HG02588 (cell line): Measurements from ENCODE around the gene IGF2BP3.

ENCODE experiments used
- ATAC-seq: cut with Tn5 transposase; IDR thresholded peaks from one replicate; pipeline ENCODE4 v1.9.1; 2021; ENCODE audit warnings: mild to moderate bottlenecking, moderate library complexity; ENCODE audit not compliant: unreplicated experiment

IGF2BP3 gene

GRCh38 chr7:23298885-23299769 is 171.2 kb downstream of the IGF2BP3 start, which contains the start of gene MALSU1:
Gene MALSU1, plus strand, starts transcription at chr7:23299339. Its CDS starts 14 bp downstream, at chr7:23299353.
- ATAC-seq = peak; percentile 99

DNA sequence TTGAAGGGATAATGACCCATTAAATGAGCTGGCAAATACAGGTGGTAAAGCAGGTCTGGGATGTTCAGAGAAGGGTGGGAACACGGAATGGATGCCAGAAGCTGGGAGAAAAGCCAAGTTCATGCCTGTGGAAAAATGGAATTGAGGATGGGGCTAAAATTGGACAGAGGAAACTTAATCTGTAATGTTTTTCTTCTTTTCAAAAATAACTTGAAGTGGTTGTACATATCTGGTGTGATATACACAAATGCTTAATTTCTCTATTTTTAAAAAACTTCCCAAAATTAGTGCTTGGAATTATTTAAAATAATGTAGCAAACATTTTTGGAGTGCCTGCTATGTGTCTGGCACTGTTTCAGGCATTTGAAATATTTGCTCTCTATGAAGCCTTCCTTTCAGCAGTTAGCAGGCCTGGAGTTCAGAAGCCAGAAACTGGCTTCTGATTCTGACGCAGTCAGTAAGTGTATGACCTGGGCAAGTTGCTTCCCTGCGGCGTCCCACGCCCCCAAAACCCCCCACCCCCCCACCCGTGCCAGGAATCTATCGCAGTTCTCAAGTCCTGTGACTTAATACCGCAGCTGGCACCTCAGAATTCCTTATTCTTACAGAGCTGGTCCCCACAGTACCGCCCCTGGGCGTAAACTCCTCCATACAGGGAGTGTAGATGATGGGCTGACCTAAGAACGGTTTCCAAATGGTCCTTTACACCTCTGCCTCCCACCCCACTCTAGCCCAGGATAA is 172.0 kb downstream of the IGF2BP3 start:
- no peak for ATAC-seq

DNA sequence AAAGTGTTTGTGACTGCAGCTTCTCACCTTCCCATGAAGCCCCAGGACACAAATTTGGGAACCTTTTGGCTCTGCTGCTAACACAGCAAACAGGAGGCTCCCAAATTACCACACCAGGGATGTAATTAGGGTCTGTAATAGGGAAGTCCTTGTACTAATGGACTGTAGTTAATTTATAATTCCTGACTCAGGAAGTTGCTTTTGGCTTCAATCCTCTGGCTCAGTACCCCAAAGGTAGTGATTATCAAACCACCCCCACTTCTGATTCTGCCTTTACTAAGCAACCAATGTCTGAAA is 174.9 kb downstream of the IGF2BP3 start:
- ATAC-seq = no peak

DNA sequence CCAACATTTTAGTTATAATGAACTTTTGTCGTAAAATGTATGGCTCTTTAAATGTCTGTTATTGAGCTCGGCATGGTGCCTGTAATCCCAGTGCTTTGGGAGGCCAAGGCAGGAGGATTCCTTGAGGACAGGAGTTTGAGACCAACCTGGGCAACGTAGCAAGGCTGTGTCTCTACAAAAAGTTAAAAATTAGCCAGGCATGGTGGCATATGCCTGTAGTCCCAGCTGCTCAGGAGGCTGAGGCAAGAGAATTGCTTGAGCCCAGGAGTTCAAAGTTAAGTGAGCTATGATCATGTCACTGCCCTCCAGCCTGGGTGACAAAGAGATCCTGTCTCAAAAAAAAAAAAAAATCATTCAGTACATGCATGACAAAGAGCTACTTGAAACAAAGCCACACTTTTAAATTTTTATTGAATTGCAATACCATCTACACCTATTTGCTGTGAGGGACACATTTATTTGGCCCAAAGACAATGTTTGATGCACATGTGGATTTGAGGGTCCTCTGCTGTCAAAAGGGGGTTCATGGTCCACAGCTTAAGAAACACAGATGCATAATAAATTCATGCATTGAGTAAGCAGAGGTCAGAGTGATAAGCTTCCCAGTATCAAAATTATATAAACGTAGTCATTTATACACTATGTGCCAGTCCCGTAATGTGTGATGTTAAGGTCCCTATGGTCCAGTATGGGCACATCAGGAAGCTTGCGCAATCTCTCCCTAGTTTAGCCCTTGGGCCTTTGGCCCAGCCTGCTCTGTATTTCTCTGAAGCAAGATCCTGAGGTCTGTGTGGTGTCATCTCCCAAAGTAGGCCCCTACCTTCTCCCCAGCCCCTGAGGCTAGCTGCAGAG is 175.5 kb downstream of the IGF2BP3 start:
- ATAC-seq = no peak

DNA sequence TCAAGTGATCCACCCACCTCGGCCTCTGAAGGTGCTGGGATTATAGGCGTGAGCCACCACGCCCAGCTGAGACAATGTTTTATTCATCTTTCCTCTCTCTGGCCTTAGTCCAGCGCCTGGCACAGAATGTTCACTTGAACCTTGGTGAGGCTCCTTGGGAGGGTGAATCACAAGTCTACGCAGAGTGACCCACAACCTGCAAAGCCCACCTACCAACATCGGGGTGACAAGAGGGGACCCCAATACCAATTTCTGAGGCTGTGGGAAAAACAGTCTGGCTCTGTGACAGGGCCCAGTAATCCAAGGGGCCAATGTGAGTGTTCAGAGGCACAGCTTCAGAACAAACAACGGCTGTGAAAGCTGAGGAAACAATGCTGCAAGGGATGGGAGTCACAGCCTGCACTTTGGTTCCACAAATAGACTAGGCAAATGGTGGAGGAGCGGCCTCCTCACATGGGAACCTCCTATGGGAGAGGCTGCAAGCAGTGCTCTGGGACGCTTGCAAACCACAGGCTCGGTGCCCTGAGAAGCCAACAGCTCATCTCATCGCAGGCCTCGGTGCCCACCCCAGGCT is 176.7 kb downstream of the IGF2BP3 start:
- no peak for ATAC-seq

- ATAC-seq = no peak
Measured at GRCh38 chr7:23292623-23293022, 177.7 kb downstream of the IGF2BP3 start.

- ATAC-seq = no peak
Measured at GRCh38 chr7:23291957-23292560, 178.2 kb downstream of the IGF2BP3 start.

DNA sequence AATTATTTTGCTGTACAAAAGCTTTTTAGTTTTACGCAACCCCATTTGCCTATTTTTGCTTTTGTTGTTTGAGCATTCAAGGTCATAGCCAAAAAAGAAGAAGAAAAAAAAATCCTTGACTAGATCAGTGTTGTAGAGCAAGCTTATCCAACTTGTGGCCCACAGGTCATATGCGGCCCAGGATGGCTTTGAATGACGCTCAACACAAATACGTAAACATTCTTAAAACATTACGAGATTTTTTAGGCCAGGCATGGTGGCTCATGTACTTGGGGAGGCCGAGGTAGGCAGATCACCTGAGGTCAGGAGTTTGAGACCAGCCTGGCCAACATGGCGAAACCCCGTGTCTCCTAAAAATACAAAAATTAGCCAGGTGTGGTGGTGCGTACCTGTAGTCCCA is 179.3 kb downstream of the IGF2BP3 start:
- ATAC-seq = no peak

DNA sequence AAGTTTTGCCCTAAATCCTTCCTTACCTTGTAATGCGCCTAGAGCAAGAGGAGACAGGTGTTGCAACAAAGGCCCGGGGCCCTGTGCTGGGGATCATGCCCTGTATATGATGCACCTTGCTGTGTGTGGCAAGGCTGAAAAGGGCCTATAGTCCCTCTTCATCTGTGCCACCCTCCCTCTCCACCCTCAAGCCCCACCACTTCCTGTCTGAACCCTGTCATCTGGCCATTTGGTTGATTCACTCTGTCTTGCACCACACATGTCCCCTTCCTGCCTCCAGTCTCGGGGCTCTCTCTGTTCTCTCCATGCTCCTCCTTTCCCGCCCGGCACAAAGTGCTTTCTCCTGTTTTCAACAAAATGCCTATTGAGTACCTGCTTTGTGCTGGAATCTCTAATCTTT is 182.7 kb downstream of the IGF2BP3 start:
- no peak for ATAC-seq

DNA sequence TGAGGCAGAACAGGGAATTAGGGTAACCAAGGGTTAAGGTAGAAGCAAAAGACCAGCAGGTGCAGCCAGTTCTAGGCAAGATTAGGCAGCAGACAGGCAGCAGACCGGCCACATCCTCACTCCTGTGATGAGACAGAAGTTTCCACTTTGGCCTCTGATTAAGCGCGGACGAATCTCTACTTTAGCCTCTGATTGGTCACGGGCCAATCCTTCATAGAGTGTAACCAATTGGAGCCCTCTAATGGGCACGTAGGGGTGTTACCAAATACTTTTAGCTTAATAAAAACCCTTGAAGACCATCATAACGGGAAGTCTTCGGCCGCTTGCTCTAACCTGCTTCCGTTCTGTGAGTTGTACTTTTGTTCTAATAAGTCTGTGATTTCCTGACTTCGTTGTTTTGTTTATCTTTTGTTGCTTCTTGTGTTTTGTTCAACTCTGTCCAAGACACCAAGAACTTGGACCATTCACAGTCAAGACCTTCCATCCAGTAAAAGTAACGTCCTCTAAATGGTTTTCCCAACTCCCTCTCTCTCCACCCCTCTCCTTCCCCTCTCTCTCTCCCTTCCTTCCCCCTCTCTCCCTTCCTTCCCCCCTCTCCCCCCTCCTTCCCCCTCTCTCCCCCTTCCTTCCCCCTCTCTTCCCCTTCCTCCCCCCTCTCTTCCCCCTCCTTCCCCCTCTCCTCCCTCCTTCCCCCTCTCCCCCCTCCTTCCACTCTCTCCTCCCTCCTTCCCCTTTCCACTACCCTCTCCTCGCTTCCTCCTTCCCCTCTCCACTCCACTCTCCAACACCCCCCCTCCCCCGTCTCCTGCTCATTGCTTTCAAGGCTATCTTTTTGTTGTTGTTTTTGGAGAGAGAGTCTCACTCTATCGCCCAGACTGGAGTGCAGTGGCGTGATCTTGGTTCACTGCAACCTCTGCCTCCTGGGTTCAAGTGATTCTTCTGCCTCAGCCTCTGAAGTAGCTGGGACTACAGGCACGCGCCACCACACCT is 184.3 kb downstream of the IGF2BP3 start:
- ATAC-seq = no peak

DNA sequence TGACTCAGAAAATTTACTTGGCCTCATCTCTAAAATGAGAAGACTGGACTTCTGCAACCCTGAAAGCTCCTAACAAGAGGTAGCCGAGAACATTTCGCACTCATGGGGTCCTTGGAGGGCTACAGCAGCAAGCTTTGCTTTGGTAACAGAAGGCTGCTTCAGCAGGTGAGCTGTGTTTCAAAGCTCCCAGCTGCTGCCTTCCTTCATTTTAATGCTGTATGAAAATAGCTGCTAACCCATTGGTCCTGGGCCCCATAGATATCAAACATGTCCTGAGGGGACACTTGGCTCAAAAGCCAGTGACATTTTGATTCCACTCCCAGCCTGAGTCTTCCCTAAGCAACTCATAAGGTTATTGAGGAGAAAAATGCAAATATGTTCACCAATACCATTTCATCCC is 185.4 kb downstream of the IGF2BP3 start:
- no peak for ATAC-seq

- no peak for ATAC-seq
Measured at GRCh38 chr7:23283086-23283485, 187.2 kb downstream of the IGF2BP3 start.

DNA sequence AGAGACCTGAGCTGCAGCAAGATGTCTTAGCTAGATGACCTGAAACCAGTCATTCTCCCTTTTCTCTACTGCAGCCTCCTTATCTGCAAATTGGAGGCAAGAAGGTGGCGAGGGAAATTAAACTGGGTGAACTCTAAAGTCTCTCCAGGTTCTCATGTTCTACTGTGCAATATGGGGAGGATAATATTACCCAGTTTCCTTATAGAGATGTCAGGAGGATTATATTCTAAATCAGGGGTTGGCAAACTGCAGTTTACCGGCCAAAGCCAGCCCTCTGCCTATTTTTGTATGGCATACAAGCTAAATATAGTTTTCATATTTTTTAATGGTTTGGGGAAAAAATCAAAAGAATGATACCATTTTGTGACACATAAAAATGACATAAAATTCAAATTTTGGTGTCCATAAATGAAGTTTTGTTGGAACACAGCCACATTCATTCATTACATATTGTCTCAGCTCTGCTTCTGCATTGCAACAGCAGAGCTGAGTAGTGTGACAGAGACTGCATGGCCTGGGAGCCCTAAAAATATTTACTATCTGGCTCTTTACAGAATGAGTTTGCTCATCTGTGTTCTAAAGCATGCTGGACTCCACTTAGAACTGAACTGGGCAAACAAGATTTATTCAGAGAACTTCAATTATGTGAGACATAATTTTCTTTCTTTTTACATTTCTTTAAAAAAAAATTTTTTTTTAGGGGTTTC is 190.3 kb downstream of the IGF2BP3 start:
- no peak for ATAC-seq

DNA sequence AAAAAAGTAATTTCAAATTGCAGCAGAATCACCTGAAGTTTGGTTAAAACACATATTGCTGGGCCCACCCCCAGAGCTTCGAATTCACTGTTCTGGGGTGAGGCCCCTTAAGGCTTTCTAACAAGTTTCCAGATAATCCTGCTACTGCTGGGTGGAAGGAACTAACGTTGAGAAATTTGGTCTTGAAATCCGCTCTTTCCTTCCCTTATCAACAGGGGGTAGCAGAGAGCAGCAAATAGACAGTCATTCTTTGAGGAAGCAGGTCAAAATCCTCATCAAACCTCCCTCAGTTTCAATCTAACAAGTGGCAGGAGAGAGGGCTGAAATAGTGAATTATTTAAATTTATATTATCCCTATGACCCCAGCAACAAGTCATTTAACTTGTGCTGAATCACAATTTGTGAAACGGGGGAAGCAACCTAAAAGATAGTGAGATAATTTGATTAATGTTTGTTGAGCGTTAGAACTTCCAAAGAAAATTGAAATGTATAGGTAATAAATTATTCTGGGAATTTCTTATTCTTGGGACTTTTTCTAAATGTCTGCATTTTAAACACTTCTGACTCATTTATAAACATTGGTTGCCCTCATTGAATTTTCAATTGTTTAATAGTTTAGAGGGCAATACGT is 192.8 kb downstream of the IGF2BP3 start:
- ATAC-seq = no peak

GRCh38 chr7:23276947-23277346 is 193.3 kb downstream of the IGF2BP3 start:
- no peak for ATAC-seq

DNA sequence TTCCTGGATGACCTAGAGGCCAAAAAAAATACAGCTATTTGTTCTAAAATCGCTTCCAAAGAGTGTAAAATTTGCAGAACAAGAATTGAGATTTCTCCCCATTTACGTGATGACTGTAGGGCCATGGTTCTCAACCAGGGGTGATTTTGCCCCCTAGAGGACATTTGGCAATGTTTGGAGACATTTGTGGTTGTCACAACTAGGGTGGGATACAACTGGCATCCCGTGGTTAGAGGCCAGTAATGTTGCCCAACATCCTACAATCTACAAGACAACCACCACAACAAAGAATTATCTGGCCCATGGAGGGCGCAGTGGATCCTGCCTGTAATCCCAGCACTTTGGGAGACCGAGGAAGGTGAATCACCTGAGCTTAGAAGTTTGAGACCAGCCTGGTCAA is 193.9 kb downstream of the IGF2BP3 start:
- ATAC-seq = no peak

DNA sequence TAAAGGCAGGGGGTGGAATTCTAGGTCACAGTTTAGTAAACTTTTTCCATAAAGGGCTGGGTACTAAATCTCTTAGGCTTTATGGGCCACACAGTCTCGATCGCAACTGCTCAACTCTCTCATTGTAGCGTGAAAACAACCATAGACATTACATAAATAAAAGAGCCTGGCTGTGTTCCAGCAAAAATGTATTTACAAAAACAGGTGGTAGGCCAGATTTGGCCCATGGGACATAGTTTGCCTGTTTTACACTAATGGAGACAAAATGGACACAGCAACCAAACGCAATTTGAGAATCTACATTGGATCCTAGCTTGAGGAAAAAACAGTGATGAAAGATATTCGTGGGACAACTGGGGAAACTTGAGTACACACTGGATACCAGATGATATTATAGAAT is 194.4 kb downstream of the IGF2BP3 start:
- ATAC-seq = no peak

- peak; percentile 95 for ATAC-seq
Measured at GRCh38 chr7:23273141-23273599, 197.1 kb downstream of the IGF2BP3 start.
